ENCODE data around the gene SLX4. TPM values are rescaled to one million over a fixed set of nuclear protein-coding genes. Genes with fewer than 3 reads are reported as not detected.
A peak's percentile ranks its signal among the peaks of the same experiment; 100 is the strongest.

SLX4 gene
- total RNA-seq, 5 donors from 2014 or later (not counting 1 experiment from before 2014, with no cell fraction given): 6.3 to 9.4 (median 8.5) TPM

DNA sequence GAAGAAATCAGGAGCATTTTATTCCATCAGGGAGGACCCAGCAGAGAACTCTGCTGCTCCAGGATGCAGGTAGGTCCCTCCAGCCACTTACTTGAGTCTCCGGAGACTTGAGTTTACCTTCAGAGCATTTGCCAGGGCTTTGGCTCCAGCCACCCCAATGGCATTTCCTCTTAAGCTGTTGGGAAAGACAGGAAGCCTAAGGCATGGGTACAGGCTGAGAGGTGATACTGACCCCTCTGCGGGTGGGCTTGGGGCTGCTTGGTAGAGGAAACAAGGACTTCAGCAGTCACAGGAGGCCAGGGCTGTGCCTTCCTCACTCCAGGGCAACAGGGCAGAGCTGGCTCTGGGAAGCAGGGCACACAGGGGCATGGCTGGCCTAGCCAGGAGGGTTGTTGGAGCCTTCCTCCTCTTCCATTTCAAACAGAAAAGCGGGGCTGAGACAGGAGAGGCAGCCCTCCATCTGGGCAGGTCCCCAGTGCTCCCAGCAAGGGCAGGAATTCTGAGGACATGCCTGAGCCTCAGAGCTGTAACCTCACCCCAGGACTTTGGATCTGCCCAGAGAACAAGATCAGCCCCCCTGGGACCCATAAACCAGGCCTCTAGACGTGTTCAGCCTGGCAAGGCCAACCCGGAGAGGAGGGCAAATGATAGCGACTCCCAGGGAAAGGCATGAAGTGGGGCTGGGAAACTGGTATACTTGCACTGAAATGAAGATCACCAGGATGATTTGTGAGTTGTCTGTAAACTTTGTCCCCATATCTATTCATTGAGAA lies 68.6 kb downstream of the SLX4 start:
- H3K27ac ChIP-seq (ENCODE audit: low read length): no peak overlapping the region
- POLR2A ChIA-PET: interaction anchor here in 1 of 2 donors (0.7 kb wide), 1 partner anchor 38 kb away, joined by 3 read pairs; no protein-coding TSS in a partner anchor
- 97% methylated on average over 6 of the region's 6 CpGs for WGBS (ENCODE audit: insufficient coverage)
- H3K4me1 Mint-ChIP-seq: no peaks in the 10 kb centered on the region
- no peak overlapping the region for H3K4me3 ChIP-seq (ENCODE audit: control insufficient read depth in 1 of 2, extremely low read depth in 1 of 2, low read length in 1 of 2)
- DNase-seq (no peak), ATAC-seq (replicated peaks in 1 of 4) (no peak)
- H3K27me3 Mint-ChIP-seq: no peaks in the 10 kb centered on the region
- H3K9me3 Mint-ChIP-seq: no peaks in the 10 kb centered on the region
- H3K4me3 Mint-ChIP-seq: no peak overlapping the region
- peaks cover 12 to 71% of the 10 kb centered on the region in 2 donors for H3K36me3 ChIP-seq (ENCODE audit: control insufficient read depth in 2 of 2, extremely low read depth in 1 of 2, insufficient read depth in 1 of 2, low read length in 1 of 2)
- CTCF ChIA-PET: no interaction called here
- no peaks in the 10 kb centered on the region for H3K9me3 ChIP-seq
- peaks cover 40% of the 10 kb centered on the region for H3K36me3 Mint-ChIP-seq
- peak overlapping the region in 1 of 2 donors; percentile 61 for H3K27ac Mint-ChIP-seq
- no peaks in the 10 kb centered on the region for H3K4me1 ChIP-seq (ENCODE audit: control insufficient read depth in 1 of 2, extremely low read depth in 1 of 2, insufficient read depth in 2 of 2, low read length in 2 of 2)
- H3K27me3 ChIP-seq (replicated peaks in 1 of 2; ENCODE audit: control insufficient read depth in 2 of 2, extremely low read depth in 1 of 2, insufficient read depth in 2 of 2, low read length in 1 of 2): no peaks in the 10 kb centered on the region

DNA sequence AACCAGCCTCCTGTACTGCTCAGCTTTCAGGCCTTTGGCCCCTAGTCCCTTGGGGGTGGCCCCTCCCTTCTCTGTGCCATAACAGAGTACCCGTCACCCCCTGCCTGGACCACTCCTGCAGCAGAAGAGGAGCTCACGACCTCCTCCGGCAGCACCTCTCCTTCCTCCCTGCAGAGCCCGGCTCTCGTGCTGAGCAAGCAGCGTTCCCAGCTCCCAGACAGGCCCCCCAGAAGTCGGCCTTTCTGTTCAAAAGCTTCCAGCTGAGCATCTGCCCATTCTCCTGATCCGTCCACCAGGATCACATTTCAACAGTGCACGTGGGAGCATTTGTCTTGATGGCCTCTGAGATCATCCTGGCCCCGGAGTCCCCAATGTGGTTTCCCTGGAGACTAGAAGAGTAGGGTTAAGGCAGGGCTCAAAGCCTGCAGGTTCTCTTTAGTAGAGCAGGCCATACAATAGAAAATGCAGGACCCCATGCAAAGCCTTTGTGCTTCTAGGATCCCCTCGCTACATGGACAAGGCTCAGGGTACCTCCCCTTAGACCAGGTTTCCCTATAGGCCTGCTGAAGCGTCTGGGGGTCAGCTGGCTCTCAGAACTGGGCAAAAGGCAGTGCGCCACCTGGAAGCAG lies 69.8 kb downstream of the SLX4 start:
- Histone ChIP-seq H3K36me3 (ENCODE audit: control insufficient read depth in 2 of 2, extremely low read depth in 1 of 2, insufficient read depth in 1 of 2, low read length in 1 of 2) (peaks cover 10 to 66% of the 10 kb centered on the region in 2 donors), H3K9me3 (no peaks in the 10 kb centered on the region), H3K4me3 (ENCODE audit: control insufficient read depth in 1 of 2, extremely low read depth in 1 of 2, low read length in 1 of 2) (no peak overlapping the region), H3K27ac (ENCODE audit: low read length) (no peak overlapping the region), H3K4me1 (ENCODE audit: control insufficient read depth in 1 of 2, extremely low read depth in 1 of 2, insufficient read depth in 2 of 2, low read length in 2 of 2) (no peaks in the 10 kb centered on the region), H3K27me3 (replicated peaks in 1 of 2; ENCODE audit: control insufficient read depth in 2 of 2, extremely low read depth in 1 of 2, insufficient read depth in 2 of 2, low read length in 1 of 2) (no peaks in the 10 kb centered on the region)
- H3K27me3 Mint-ChIP-seq: no peaks in the 10 kb centered on the region
- no peaks in the 10 kb centered on the region for H3K9me3 Mint-ChIP-seq
- 96% methylated on average over 12 of the region's 13 CpGs for WGBS (ENCODE audit: insufficient coverage)
- ChIA-PET CTCF (no interaction called here), POLR2A (interaction anchor here in 1 of 2 donors (0.5 kb wide), 1 partner anchor 11 kb away, joined by 3 read pairs; no protein-coding TSS in a partner anchor)
- no peak for DNase-seq
- H3K27ac Mint-ChIP-seq: peak overlapping the region in 1 of 2 donors; percentile 34
- H3K4me1 Mint-ChIP-seq: peaks cover 0 to 1% (median 0%) of the 10 kb centered on the region in 3 donors
- ATAC-seq (replicated peaks in 1 of 4): no peak
- no peak overlapping the region for H3K4me3 Mint-ChIP-seq
- H3K36me3 Mint-ChIP-seq: peaks cover 33% of the 10 kb centered on the region

DNA sequence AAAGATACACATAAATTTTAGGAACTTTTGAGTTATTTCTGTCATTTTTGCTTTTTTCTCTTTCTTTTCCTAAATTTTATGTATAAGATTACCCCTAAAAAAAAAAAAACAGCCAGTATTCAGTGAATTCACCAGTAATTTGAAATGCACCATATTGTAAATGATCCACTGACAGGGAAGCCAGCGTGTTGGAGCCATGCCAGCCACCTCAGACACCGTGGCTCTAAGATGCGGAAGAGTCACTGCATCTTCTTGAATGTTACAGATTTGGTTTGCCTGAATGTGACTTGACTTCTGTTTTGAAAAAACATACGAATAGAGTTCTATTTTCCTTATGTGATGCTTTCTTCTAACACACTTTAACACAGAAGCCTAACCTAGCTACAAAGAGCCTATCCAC lies 73.2 kb downstream of the SLX4 start:
- no peak overlapping the region for H3K27ac Mint-ChIP-seq
- H3K27me3 Mint-ChIP-seq: no peaks in the 10 kb centered on the region
- H3K4me3 Mint-ChIP-seq: no peak overlapping the region
- H3K9me3 ChIP-seq: no peaks in the 10 kb centered on the region
- POLR2A ChIA-PET: no interaction called here
- DNase-seq (no peak), ATAC-seq (replicated peaks in 1 of 4) (no peak)
- peaks cover 14 to 17% (median 16%) of the 10 kb centered on the region in 3 donors for H3K4me1 Mint-ChIP-seq
- CTCF ChIA-PET: no interaction called here
- WGBS (ENCODE audit: insufficient coverage): no CpG with 5 or more reads among the region's 4 CpGs
- no peaks in the 10 kb centered on the region for H3K27me3 ChIP-seq (replicated peaks in 1 of 2; ENCODE audit: control insufficient read depth in 2 of 2, extremely low read depth in 1 of 2, insufficient read depth in 2 of 2, low read length in 1 of 2)
- H3K4me1 ChIP-seq (ENCODE audit: control insufficient read depth in 1 of 2, extremely low read depth in 1 of 2, insufficient read depth in 2 of 2, low read length in 2 of 2): no peaks in the 10 kb centered on the region
- H3K9me3 Mint-ChIP-seq: no peaks in the 10 kb centered on the region
- H3K36me3 ChIP-seq (ENCODE audit: control insufficient read depth in 2 of 2, extremely low read depth in 1 of 2, insufficient read depth in 1 of 2, low read length in 1 of 2): peaks cover 2 to 52% of the 10 kb centered on the region in 2 donors
- no peak overlapping the region for H3K4me3 ChIP-seq (ENCODE audit: control insufficient read depth in 1 of 2, extremely low read depth in 1 of 2, low read length in 1 of 2)
- no peak overlapping the region for H3K27ac ChIP-seq (ENCODE audit: low read length)
- H3K36me3 Mint-ChIP-seq: peaks cover 35% of the 10 kb centered on the region

DNA sequence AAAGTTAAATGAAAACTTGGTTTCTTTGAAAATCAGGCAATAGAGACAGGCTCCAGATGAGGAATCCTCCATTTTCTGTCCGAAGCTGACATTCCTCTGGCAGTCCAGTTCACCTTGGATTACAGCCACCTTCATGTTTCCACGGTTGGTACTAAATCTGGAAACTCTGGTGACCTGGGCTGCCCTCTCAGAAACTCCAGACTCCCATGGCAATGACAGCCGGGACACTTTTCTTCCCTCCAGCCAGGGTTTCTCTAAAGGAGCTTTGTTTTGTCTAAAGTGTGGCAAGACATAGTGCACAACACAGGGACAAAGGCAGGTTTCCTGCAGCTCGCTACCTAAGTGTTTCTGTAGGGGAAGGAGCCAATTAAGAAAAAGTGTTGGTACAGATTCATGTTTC lies 74.6 kb downstream of the SLX4 start:
- Mint-ChIP-seq H3K27me3 (no peaks in the 10 kb centered on the region), H3K27ac (peak overlapping the region; percentile 20 to 58), H3K4me3 (no peak overlapping the region), H3K36me3 (peaks cover 33% of the 10 kb centered on the region), H3K4me1 (peaks cover 14 to 17% (median 16%) of the 10 kb centered on the region in 3 donors), H3K9me3 (no peaks in the 10 kb centered on the region)
- 85% methylated on average over 2 of the region's 4 CpGs for whole genome bisulfite sequencing (ENCODE audit: insufficient coverage)
- CTCF ChIA-PET: interaction anchor here in 1 of 2 donors (1.1 kb wide), 1 partner anchor 8 kb away, joined by 3 read pairs; no protein-coding TSS in a partner anchor
- no peaks in the 10 kb centered on the region for H3K4me1 ChIP-seq (ENCODE audit: control insufficient read depth in 1 of 2, extremely low read depth in 1 of 2, insufficient read depth in 2 of 2, low read length in 2 of 2)
- H3K27ac ChIP-seq (ENCODE audit: low read length): no peak overlapping the region
- POLR2A ChIA-PET: no interaction called here
- DNase-seq: no peak
- H3K27me3 ChIP-seq (replicated peaks in 1 of 2; ENCODE audit: control insufficient read depth in 2 of 2, extremely low read depth in 1 of 2, insufficient read depth in 2 of 2, low read length in 1 of 2): no peaks in the 10 kb centered on the region
- ATAC-seq (replicated peaks in 1 of 4): no peak
- H3K9me3 ChIP-seq: no peaks in the 10 kb centered on the region
- H3K36me3 ChIP-seq (ENCODE audit: control insufficient read depth in 2 of 2, extremely low read depth in 1 of 2, insufficient read depth in 1 of 2, low read length in 1 of 2): peaks cover 2 to 41% of the 10 kb centered on the region in 2 donors
- no peak overlapping the region for H3K4me3 ChIP-seq (ENCODE audit: control insufficient read depth in 1 of 2, extremely low read depth in 1 of 2, low read length in 1 of 2)

DNA sequence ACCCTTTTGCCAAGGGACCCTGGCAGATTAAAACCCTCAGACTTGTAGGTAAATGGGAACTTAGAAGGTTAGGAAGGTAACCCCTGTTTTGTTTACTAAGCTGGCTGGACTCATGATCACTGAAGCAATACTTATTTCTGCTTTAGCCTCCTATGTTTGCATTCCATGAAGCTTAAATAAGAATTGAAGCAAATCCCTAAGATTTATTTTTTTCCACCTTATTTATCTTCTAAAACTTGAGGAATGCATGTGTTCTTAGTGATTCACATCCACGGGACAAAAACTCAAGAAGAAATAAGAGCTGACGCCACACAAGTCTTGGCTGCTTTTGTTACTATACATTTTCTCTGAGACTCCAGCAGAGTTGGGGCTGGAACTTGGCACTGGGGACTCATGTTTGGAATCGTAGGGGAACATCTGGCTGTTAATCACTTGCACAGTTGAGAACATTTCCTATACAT lies 75.1 kb downstream of the SLX4 start:
- Mint-ChIP-seq H3K27me3 (no peaks in the 10 kb centered on the region), H3K4me3 (no peak overlapping the region), H3K4me1 (peaks cover 14 to 17% (median 16%) of the 10 kb centered on the region in 3 donors), H3K9me3 (no peaks in the 10 kb centered on the region), H3K36me3 (peaks cover 36% of the 10 kb centered on the region), H3K27ac (peak overlapping the region; percentile 20 to 58)
- CTCF ChIA-PET: interaction anchor here in 1 of 2 donors (1.1 kb wide), 1 partner anchor 8 kb away, joined by 3 read pairs; no protein-coding TSS in a partner anchor
- H3K27me3 ChIP-seq (replicated peaks in 1 of 2; ENCODE audit: control insufficient read depth in 2 of 2, extremely low read depth in 1 of 2, insufficient read depth in 2 of 2, low read length in 1 of 2): no peaks in the 10 kb centered on the region
- peaks cover 2 to 39% of the 10 kb centered on the region in 2 donors for H3K36me3 ChIP-seq (ENCODE audit: control insufficient read depth in 2 of 2, extremely low read depth in 1 of 2, insufficient read depth in 1 of 2, low read length in 1 of 2)
- H3K9me3 ChIP-seq: no peaks in the 10 kb centered on the region
- no peak overlapping the region for H3K27ac ChIP-seq (ENCODE audit: low read length)
- ATAC-seq (replicated peaks in 1 of 4) (no peak), DNase-seq (no peak)
- POLR2A ChIA-PET: no interaction called here
- H3K4me3 ChIP-seq (ENCODE audit: control insufficient read depth in 1 of 2, extremely low read depth in 1 of 2, low read length in 1 of 2): no peak overlapping the region
- no peaks in the 10 kb centered on the region for H3K4me1 ChIP-seq (ENCODE audit: control insufficient read depth in 1 of 2, extremely low read depth in 1 of 2, insufficient read depth in 2 of 2, low read length in 2 of 2)
- 100% methylated on average over 1 of the region's 3 CpGs for WGBS (ENCODE audit: insufficient coverage)

DNA sequence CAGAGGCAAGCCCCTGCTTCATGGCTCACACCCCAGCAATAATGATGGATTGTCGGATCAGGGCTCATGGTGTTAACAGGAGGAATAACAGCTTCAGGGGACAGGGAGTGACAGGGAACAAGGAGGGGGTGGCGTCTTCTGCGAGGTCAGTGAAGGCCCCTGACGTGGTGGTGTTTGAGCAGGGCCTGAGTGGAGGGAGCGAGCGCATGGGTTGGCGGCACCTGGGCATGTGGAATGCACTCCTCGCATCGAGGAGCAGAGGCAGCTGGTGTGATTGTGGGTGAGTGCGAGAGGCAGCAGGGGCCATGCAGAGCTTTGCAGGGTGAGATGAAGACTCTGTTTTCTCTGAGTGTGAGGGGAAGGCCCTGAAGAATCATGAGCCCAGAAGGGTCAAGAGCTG lies 77.3 kb downstream of the SLX4 start:
- Mint-ChIP-seq H3K27ac (peak overlapping the region; percentile 70 to 79), H3K36me3 (peaks cover 34% of the 10 kb centered on the region), H3K9me3 (no peaks in the 10 kb centered on the region), H3K27me3 (no peaks in the 10 kb centered on the region), H3K4me1 (peaks cover 14 to 17% (median 16%) of the 10 kb centered on the region in 3 donors), H3K4me3 (no peak overlapping the region)
- DNase-seq (no peak), ATAC-seq (replicated peaks in 1 of 4) (no peak)
- POLR2A ChIA-PET: no interaction called here
- Histone ChIP-seq H3K9me3 (no peaks in the 10 kb centered on the region), H3K36me3 (ENCODE audit: control insufficient read depth in 2 of 2, extremely low read depth in 1 of 2, insufficient read depth in 1 of 2, low read length in 1 of 2) (peaks cover 5 to 41% of the 10 kb centered on the region in 2 donors), H3K27me3 (replicated peaks in 1 of 2; ENCODE audit: control insufficient read depth in 2 of 2, extremely low read depth in 1 of 2, insufficient read depth in 2 of 2, low read length in 1 of 2) (no peaks in the 10 kb centered on the region), H3K4me1 (ENCODE audit: control insufficient read depth in 1 of 2, extremely low read depth in 1 of 2, insufficient read depth in 2 of 2, low read length in 2 of 2) (no peaks in the 10 kb centered on the region), H3K4me3 (ENCODE audit: control insufficient read depth in 1 of 2, extremely low read depth in 1 of 2, low read length in 1 of 2) (no peak overlapping the region), H3K27ac (ENCODE audit: low read length) (no peak overlapping the region)
- CTCF ChIA-PET: no interaction called here
- WGBS (ENCODE audit: insufficient coverage): 92% methylated on average over 10 of the region's 10 CpGs
